ENCODE results near the gene RMDN3. TPM values are rescaled to one million over a fixed set of nuclear protein-coding genes. Genes with fewer than 3 reads are reported as not detected.

Gene RMDN3
- polyA plus RNA-seq, 2 of the 4 experiments (the other 2 are of a cell fraction), result 15.4 to 16.9 TPM

- no peak for TF ChIP-seq SMC3 (IDR thresholded peaks at IDR 0.05)
- TF ChIP-seq ZNF302 (CRISPR knock-in tag; IDR thresholded peaks at IDR 0.05), result no peak
- TF ChIP-seq POLR2A (IDR thresholded peaks at IDR 0.05; ENCODE audit: low read length), result no peak
- TF ChIP-seq JUN (IDR thresholded peaks at IDR 0.05), result no peak
- no peak for TF ChIP-seq PBX3 (IDR thresholded peaks at IDR 0.05)
- TF ChIP-seq EP300 (IDR thresholded peaks at IDR 0.05), result no peak
- TF ChIP-seq, protein P1, sequence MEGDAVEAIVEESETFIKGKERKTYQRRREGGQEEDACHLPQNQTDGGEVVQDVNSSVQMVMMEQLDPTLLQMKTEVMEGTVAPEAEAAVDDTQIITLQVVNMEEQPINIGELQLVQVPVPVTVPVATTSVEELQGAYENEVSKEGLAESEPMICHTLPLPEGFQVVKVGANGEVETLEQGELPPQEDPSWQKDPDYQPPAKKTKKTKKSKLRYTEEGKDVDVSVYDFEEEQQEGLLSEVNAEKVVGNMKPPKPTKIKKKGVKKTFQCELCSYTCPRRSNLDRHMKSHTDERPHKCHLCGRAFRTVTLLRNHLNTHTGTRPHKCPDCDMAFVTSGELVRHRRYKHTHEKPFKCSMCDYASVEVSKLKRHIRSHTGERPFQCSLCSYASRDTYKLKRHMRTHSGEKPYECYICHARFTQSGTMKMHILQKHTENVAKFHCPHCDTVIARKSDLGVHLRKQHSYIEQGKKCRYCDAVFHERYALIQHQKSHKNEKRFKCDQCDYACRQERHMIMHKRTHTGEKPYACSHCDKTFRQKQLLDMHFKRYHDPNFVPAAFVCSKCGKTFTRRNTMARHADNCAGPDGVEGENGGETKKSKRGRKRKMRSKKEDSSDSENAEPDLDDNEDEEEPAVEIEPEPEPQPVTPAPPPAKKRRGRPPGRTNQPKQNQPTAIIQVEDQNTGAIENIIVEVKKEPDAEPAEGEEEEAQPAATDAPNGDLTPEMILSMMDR (IDR thresholded peaks at IDR 0.05), result no peak
These were observed 38.9 kb downstream of the RMDN3 start (continued) for GRCh38 chr15:40716165-40716564.

DNA sequence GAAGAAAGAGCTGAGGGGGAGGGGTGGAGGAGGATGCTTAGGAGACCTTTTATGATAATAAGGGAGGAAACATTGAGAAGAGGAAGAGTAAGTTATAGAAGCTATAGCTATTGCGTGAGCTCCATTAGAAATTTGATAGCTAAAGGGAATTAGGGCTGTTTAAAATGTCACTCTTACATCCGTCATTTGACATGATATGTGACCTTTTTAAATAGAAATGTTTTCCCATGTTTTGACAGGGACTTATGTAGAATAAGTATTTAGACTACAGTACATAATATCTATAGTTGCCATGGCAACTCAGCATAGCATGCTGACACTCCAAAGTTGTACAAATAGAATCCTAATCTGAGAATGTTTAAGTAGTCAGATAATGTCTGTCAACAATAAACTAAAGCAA, 40.9 kb downstream of the RMDN3 start:
- H3K27ac ChIP-seq, result no peak overlapping the region
- 87% methylated on average over 2 of the region's 2 CpGs for WGBS (ENCODE audit: missing lambda C conversion rate)
- FAIRE-seq, result no peak
- no peak for ATAC-seq
- no peak for DNase-seq (ENCODE audit: low read depth in 1 of 2, low spot score in 1 of 2)
- H3K9me3 ChIP-seq, result no peaks in the 10 kb centered on the region
- no peak overlapping the region for H3K4me2 ChIP-seq
- CTCF ChIA-PET, result interaction anchor here (0.7 to 1.0 kb wide), 2 partner anchors 16 to 180 kb away, joined by 3 read pairs; partner anchors contain the start of gene VPS18
- H3K4me1 ChIP-seq, result no peaks in the 10 kb centered on the region
- TF ChIP-seq JUNB (IDR thresholded peaks at IDR 0.05) (no peak), CBX2 (IDR thresholded peaks at IDR 0.05; ENCODE audit: borderline replicate concordance, low read depth) (no peak), ZC3H11A (IDR thresholded peaks at IDR 0.05) (no peak), RNF2 (IDR thresholded peaks at IDR 0.05; ENCODE audit: borderline replicate concordance, low read depth) (no peak), HEYL (CRISPR knock-in tag; IDR thresholded peaks at IDR 0.05) (no peak), MAX (IDR thresholded peaks at IDR 0.05) (no peak), ZSCAN20 (CRISPR knock-in tag; IDR thresholded peaks at IDR 0.05) (no peak), RAD21 (conservative IDR thresholded peaks at IDR 0.05 in 1 of 2, IDR thresholded peaks at IDR 0.05 in 1 of 2) (no peak)
- TF ChIP-seq, protein P1 (IDR thresholded peaks at IDR 0.05), result no peak
- H3K4me3 ChIP-seq, result no peak overlapping the region
- POLR2A ChIA-PET, result no interaction called here

DNA sequence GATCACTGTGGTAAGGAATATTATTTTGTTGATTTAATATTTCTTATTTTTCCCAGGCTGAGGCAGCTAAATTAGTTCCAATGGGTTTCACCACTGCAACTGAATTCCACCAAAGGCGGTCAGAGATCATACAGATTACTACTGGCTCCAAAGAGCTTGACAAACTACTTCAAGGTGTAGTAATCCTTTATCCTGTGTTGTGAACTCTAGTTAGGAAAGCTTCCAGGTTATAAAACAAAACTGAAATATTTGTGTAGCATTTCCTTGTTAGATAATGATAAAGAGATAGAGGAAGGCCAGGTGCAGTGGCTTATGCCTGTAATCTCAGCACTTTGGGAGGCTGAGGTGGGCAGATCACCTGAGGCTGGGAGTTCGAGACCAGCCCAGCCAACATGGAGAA, 48.9 kb downstream of the RMDN3 start:
- no peaks in the 10 kb centered on the region for H3K4me1 ChIP-seq
- no peak overlapping the region for H3K4me3 ChIP-seq
- DNase-seq (ENCODE audit: low read depth in 1 of 2, low spot score in 1 of 2) (no peak), ATAC-seq (no peak), FAIRE-seq (no peak)
- WGBS (ENCODE audit: missing lambda C conversion rate), result 91% methylated on average over 2 of the region's 2 CpGs
- no peak overlapping the region for H3K4me2 ChIP-seq
- no peaks in the 10 kb centered on the region for H3K9me3 ChIP-seq
- TF ChIP-seq TFCP2L1 (CRISPR knock-in tag; IDR thresholded peaks at IDR 0.05), result no peak
- no peak for TF ChIP-seq RNF2 (IDR thresholded peaks at IDR 0.05; ENCODE audit: borderline replicate concordance, low read depth)
- no peak for TF ChIP-seq POLR2A (IDR thresholded peaks at IDR 0.05; ENCODE audit: low read length)
- no peak for TF ChIP-seq ZC3H11A (IDR thresholded peaks at IDR 0.05)
- no peak for TF ChIP-seq MAZ (IDR thresholded peaks at IDR 0.05; ENCODE audit: borderline replicate concordance, low read depth, low read length)
- TF ChIP-seq CBX2 (IDR thresholded peaks at IDR 0.05; ENCODE audit: borderline replicate concordance, low read depth), result no peak
- no peak overlapping the region for H3K27ac ChIP-seq
- ChIA-PET POLR2A (no interaction called here), CTCF (interaction anchor here (0.6 kb wide), 1 partner anchor 66 kb away, joined by 4 read pairs; no protein-coding TSS in a partner anchor)
